Fibroblast of skin of back (primary cell): ENCODE measurements around the gene SLC13A3.

Experiments used
- DNase-seq: peaks from one replicate; pipeline ENCODE4 v3.0.0-alpha.2; 2013

SLC13A3 gene

GRCh38 chr20:46552460-46553420 is 98.5 kb downstream of the SLC13A3 start:
- DNase-seq: no peak

DNA sequence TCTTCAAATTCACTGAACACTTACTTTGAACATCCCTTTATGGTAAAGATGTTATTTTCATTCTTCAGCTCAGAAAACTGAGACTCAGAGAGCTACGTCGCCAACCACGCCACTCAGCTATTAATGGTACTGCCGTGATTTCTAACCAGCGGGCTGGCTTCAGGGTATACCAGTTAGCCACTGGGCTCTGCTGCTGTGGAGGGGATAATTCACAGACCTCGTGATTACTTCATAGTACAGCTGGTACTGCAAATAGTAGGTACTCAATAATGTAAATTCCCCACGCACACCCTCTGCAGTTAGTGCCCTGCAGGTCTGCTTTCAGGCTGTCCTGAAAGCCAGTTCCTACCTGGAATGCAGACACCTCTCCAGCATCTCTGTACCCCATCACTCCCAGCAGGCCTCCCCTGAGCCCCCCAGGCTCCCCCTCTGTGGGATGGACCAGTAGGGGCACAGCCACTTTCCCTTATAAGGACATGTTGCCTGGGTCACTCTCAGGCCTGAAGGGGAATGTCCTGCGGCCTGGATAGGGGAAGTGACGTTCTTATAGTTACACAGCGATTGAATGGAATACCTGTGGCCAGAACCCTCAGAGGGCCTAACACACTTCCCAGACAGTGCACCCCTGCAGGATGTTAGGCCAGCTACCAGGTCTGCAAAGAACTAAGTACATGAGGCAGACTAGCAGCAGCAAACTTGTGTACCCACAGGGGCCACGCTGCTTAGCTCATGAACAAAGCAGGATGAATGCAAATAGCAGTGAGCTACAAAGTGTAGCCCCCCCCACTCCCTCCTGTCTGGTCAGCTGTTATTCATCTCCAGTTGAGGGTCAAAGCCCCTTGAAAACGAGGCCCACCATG is 99.5 kb downstream of the SLC13A3 start:
- DNase-seq: no peak

- no peak for DNase-seq
Observed at GRCh38 chr20:46550461-46550860, 100.8 kb downstream of the SLC13A3 start, which contains the start of gene OCSTAMP. TSS of gene OCSTAMP (minus strand) at chr20:46550654. CDS start at chr20:46550560, 94 bp downstream.

DNA sequence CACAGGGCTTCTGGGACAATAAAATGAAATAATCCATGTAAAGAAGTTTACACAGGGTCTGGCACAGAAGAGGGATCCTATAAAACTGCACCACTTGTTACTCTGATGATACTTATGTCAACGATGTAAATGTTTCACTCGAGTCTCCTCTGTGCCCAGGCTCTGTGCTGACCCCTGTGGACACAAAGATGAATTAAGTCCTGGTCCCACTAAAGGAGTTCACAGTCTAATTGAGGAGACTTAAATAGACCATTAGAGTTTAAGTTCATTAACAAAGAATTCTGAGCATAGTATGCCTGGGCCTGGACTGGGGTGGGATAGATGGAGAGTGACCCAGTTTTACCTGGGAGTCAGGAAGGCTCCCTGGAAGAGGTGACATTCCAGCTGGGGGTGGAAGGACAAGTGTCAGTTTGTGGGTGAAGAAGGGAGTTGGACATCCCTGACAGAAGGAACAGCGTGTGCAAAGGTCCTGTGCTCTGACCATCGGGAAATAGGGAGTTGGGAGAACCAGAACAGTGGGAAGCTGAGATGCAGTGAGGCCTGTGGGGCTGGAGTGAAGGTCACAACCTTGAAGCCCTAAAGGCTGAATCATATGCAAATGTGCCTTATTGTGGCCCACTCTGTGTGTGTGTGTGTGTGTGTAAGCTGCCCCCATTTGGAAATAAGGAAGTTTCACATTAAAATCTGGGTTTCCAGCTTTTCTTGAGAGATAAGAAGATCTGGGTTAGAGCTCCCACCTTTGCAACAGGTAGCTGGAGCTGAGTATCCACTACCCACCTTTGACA is 101.9 kb downstream of the SLC13A3 start:
- no peak for DNase-seq

DNA sequence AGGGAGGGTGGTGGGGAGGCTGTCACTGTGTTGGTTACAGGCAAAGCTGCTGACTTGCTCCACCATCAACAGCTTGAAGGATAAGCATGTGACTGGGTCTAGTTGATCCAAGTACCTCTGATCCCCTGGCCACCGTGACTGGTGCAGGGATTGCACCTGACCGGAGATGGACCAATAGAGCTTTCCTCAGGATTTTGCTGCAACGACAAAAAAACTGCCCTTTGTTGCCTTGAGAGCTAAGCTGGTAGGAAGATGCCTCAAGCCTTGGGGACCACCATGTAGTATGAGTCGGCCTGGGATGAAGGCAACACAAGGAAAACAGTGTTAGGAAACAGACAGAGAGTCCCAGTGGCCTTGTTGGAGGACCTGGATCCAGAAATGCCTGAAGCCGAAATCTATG is 102.6 kb downstream of the SLC13A3 start:
- DNase-seq: no peak

DNA sequence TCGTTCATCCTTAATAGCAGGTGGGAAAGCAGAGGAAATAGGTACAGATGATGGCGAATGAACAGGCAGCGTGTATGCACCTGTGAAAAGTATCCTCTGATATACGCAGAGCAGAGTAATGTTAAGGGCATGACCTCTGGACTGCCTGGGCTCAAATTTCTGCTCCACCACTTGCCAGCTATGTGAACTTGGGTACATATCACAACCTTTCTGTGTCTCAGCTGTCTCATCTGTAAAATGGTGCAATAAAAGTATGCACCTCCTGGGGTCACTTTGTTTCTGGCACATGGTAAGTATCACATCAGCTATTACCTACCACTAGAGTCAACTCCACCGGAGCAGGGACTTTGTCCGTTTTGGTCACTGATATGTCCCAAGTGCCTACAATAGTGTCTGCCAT is 103.3 kb downstream of the SLC13A3 start:
- DNase-seq: no peak

GRCh38 chr20:46546936-46547335 is 104.3 kb downstream of the SLC13A3 start:
- DNase-seq: no peak

GRCh38 chr20:46546298-46546697 is 105.0 kb downstream of the SLC13A3 start:
- DNase-seq: no peak

- DNase-seq: no peak
Observed at GRCh38 chr20:46545827-46546138, 105.5 kb downstream of the SLC13A3 start.

GRCh38 chr20:46545077-46545826 is 106.0 kb downstream of the SLC13A3 start:
- no peak for DNase-seq

DNA sequence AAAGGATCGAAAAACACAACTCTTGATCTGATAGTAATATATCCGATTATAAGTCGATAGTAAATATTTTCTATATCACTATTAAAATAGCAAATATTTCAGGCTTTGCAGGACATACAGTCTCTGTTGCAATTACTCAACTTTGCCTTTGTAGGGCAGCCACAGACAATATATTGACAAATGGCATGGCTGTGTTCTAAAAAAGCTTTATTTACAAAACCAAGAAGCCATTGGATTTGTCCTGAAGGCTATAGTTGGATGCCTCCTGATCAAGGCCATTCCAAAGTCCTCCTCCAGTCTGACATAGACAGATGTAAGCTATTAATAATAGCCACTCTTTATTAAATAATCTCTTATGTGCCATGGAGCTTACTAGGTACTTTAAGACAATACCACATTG is 106.7 kb downstream of the SLC13A3 start:
- DNase-seq: no peak

DNA sequence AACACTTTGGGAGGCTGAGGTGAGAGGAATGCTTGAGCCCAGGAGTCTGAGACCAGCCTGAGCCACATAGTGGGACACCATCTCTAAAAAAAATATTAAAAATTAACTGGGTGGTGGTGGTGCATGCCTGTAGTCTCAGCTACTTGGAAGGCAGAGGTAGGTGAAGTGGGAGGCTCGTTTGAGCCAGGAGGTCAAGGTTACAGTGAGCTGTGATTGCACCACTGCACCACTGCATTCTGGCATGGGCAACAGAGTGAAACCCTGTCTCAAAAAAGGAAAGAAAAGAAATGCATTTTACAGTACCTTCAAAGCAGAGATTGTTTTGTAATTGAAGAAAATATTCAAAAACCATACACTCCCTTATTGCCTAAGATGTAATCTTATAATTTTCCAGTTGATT is 107.3 kb downstream of the SLC13A3 start:
- no peak for DNase-seq

GRCh38 chr20:46543033-46543432 is 108.2 kb downstream of the SLC13A3 start:
- DNase-seq: no peak

DNA sequence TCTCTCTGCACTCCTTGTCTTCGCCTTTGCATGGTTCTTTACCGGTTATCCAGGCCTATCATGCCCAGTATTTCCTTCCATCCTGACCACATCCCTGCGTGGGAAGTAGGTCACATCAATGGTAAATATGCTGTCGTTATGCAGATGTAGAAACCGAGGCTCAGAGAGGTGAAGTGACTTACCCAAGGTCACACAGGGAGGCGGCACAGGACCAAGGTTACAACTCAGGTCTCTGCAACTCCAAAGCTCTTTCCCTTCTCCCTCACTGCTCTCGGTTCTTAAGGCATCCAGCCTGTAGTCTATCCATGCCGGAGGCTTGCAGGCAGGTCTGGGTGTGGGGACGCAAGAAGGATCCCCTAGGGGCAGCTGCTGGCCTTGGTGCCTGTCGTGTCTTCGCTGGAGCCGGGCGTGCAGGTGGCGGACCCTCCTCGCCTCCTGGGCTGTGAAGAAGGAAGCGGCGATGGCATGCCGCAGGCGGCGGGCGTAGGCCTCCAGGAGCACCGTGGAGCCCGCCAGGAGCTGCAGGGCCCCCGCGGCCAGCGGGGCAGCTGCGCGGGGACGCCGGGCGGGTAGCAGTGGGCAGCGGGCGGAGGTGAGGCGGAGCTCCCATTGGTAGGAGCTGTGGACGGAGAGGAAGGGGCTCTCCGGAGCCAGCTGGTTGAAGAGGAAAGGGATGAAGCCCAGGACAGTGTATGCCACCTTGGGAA is 109.9 kb downstream of the SLC13A3 start:
- no peak for DNase-seq

DNA sequence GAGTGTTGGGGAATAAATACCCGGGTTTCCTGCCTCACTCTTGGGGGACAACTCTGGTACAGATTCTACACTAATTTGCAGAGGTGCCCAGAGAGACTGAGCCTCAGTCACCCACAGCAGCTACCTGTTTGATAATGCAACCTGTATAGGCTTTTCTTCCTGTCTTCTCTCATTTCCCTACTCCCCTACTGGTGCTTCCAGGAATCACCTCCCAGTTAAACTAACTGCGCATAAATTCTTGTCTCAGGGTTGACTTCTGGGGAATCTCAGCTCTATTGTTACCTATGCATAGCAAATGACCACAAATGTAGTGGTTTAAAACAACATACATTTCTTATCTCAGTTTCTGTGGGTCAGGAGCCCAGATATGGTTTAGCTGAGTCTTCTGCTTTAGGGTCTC is 112.1 kb downstream of the SLC13A3 start:
- no peak for DNase-seq

GRCh38 chr20:46530640-46531039 is 120.6 kb downstream of the SLC13A3 start:
- no peak for DNase-seq

- peak; percentile 7 for DNase-seq
Observed at GRCh38 chr20:46523696-46524328, 127.4 kb downstream of the SLC13A3 start.

DNA sequence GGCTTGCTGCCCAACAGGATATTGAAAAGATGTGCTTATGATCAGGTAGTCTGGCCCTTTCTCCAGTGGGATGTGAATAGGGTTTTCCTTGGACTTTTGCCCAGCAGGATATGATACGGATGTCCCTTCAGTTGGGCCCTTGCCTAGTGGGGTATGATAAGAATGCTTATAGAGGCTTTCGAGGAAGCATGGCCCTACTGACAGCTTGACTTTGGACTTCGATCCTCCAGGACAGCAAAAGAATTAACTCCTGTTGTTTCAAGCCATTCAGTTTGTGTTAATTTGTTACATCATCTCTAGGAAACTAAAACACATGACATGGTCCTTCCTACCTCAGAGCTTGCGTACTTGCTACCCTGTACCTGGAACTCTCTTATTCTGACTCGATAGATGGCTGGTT is 128.2 kb downstream of the SLC13A3 start:
- DNase-seq: no peak

DNA sequence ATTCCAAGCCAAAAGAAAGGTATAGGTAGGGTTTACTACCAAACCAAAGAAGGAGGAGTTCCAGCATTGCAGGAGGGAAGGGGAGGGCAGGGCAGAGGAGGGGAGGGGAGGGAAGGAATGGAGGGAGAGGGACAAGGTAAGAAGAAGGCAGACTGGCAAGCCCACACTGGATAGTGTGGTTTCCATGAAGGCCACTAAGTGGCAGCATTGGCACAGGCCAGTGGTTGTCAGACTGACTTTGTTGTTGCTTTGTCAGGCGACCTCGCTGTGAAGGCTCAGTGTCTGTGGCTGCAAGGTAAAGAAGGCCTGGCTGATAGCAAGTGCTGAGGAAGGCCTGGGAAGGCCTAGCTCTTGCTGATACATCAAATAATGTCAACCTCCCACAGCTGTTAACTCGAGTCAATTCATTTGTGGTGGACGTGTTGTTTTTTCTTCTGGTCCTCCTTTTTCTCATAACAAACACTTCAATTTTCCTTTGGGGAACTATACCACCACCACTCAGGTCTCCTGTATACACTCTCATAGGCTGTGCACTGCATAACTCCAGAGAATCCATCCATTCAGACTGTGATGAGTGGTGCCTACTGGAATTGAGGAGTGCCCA is 130.2 kb downstream of the SLC13A3 start:
- DNase-seq: peak; percentile 40

DNA sequence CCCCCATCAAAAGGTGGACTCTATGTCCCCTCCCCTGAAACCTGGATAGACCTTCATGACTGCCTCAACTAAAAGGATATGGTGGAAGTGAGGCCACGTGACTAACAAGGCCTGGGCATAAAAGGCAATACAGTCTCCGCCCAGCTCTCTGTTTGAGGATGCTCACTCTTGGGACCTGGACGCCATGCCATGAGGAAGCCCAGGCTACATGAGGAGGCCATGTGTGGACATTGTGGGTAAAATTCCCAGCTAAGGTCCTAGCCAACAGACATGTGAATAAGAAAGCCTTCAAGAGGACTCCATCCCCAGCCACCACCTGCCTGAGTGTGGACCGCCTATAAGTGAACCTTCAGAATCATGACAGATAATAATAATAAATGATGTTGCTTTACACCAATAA is 130.7 kb downstream of the SLC13A3 start:
- DNase-seq: no peak
